GM23338 (cell line): ENCODE data around the gene TNFSF9. TPM values are rescaled to one million over a fixed set of nuclear protein-coding genes. Genes with fewer than 3 reads are reported as not detected.
"Not testable (repeated sequence)": the region's sequence is repeated elsewhere in the genome, so short reads cannot be mapped to it uniquely, and the experiment has no call there.

Experiments
- ATAC-seq: fragments of 200-7000 bp; cut with Tn5 transposase; 3 replicates; pipeline ENCODE4 v1.9.1; 2020
- DNase-seq: peaks from one replicate; pipeline ENCODE4 v3.0.0-alpha.2; 2015; ENCODE audit warnings: low spot score
- H2AFZ ChIP-seq: fragments of 200-600 bp; sonication (generic); 2 replicates; pipeline ENCODE4 v1.8.0; 2016; ENCODE audit warnings: antibody characterized with exemption, mild to moderate bottlenecking, moderate library complexity
- H3F3A ChIP-seq: fragments of 200-600 bp; sonication (generic); replicated peaks from 2 replicates; pipeline ENCODE4 v1.8.0; 2017; ENCODE audit warnings: antibody characterized with exemption, mixed run types, low read depth
- H3K27ac ChIP-seq: fragments of 200-600 bp; sonication (generic); 2 replicates; pipeline ENCODE4 v1.6.1; 2016; ENCODE audit warnings: low read depth
- H3K27me3 ChIP-seq: fragments of 200-600 bp; sonication (generic); 2 replicates; pipeline ENCODE4 v1.8.0; 2016; ENCODE audit warnings: mild to moderate bottlenecking, mixed run types, moderate library complexity; ENCODE audit not compliant: insufficient read depth
- H3K36me3 ChIP-seq: fragments of 200-600 bp; sonication (generic); 2 replicates; pipeline ENCODE4 v1.8.0; 2016; ENCODE audit warnings: mild to moderate bottlenecking; ENCODE audit not compliant: insufficient read depth
- H3K4me1 ChIP-seq: fragments of 200-600 bp; sonication (generic); 2 replicates; pipeline ENCODE4 v1.8.0; 2016; ENCODE audit warnings: mild to moderate bottlenecking, moderate library complexity; ENCODE audit not compliant: insufficient read depth
- H3K4me2 ChIP-seq: fragments of 200-600 bp; sonication (generic); 2 replicates; pipeline ENCODE4 v1.7.1; 2017; ENCODE audit warnings: mixed run types
- H3K4me3 ChIP-seq: fragments of 200-600 bp; sonication (generic); 2 replicates; pipeline ENCODE4 v1.6.1; 2016; ENCODE audit warnings: mixed run types
- H3K79me2 ChIP-seq: fragments of 200-600 bp; sonication (generic); replicated peaks from 2 replicates; pipeline ENCODE4 v1.8.0; 2017; ENCODE audit warnings: mild to moderate bottlenecking; ENCODE audit not compliant: insufficient read depth
- H3K9me2 ChIP-seq: fragments of 200-600 bp; sonication (generic); 2 replicates; pipeline ENCODE4 v1.8.0; 2017; ENCODE audit not compliant: insufficient read depth
- H4K20me1 ChIP-seq: fragments of 200-600 bp; sonication (generic); replicated peaks from 2 replicates; pipeline ENCODE4 v1.8.0; 2017; ENCODE audit warnings: mild to moderate bottlenecking; ENCODE audit not compliant: insufficient read depth
- H3K27ac Mint-ChIP-seq: 2 replicates; pipeline ENCODE4 v1.8.0; 2020; ENCODE audit warnings: inconsistent platforms, mild to moderate bottlenecking, moderate library complexity, mixed read lengths
- H3K27me3 Mint-ChIP-seq: 3 replicates; pipeline ENCODE4 v1.8.0; 2022; ENCODE audit warnings: low read depth, mild to moderate bottlenecking, moderate library complexity, mixed read lengths, inconsistent platforms; ENCODE audit not compliant: insufficient read depth, poor library complexity
- H3K36me3 Mint-ChIP-seq: 3 replicates; pipeline ENCODE4 v1.8.0; 2021; ENCODE audit warnings: low read depth, mild to moderate bottlenecking, inconsistent platforms, moderate library complexity, mixed read lengths
- H3K4me1 Mint-ChIP-seq: 3 replicates; pipeline ENCODE4 v1.8.0; 2020; ENCODE audit warnings: mild to moderate bottlenecking, inconsistent platforms, mixed read lengths
- H3K4me3 Mint-ChIP-seq: 3 replicates; pipeline ENCODE4 v1.8.0; 2021; ENCODE audit warnings: moderate library complexity, mild to moderate bottlenecking, inconsistent platforms, mixed read lengths
- H3K9me3 Mint-ChIP-seq: 3 replicates; pipeline ENCODE4 v1.8.0; 2020; ENCODE audit warnings: moderate library complexity, mild to moderate bottlenecking, inconsistent platforms, mixed read lengths
- CREB1 ChIP-seq: fragments of 250-450 bp; sonication (Bioruptor Pico); IDR thresholded peaks from 2 replicates; pipeline ENCODE4 v1.5.0; 2020; ENCODE audit warnings: low read depth, mild to moderate bottlenecking, moderate library complexity
- EZH2phosphoT487 ChIP-seq: fragments of 200-600 bp; sonication (generic); IDR thresholded peaks from one replicate; pipeline ENCODE4 v1.8.1; 2018; ENCODE audit warnings: antibody characterized with exemption; ENCODE audit not compliant: unreplicated experiment
- JUNB ChIP-seq: IDR thresholded peaks from one replicate; pipeline ENCODE4 v1.6.1; 2016; ENCODE audit warnings: antibody characterized with exemption; ENCODE audit not compliant: unreplicated experiment
- REST ChIP-seq: IDR thresholded peaks from one replicate; pipeline ENCODE4 v1.6.1; 2018; ENCODE audit warnings: antibody characterized with exemption; ENCODE audit not compliant: unreplicated experiment
- polyA plus RNA-seq: library from polyadenylated mRNA; unstranded; fragments of >200 nt; fragmentation: Nextera tagmentation; extraction: Ambion mirVana; gene quantifications from 2 replicates; pipeline ENCODE4 v1.2.1, GENCODE V29; 2016
- total RNA-seq: library from RNA; depleted of rRNA; stranded (reverse); fragments of >200 nt; shearing (Covaris generic); gene quantifications from 2 replicates; pipeline ENCODE4 v1.2.3, GENCODE V29; 2014
- TF ChIP-seq, protein P1 (sequence below), 2 experiments: fragments of 200-600 bp in 1 of 2; sonication (generic) in 1 of 2; conservative IDR thresholded peaks; 2 replicates each; pipeline versions ENCODE4 v1.5.1 to v1.6.1; 2016 to 2017; ENCODE audit warnings: antibody characterized with exemption in 2 of 2, low read depth in 2 of 2, mild to moderate bottlenecking in 2 of 2, moderate library complexity in 1 of 2

The TNFSF9 gene
- total and polyA plus RNA-seq, 2 experiments from 2014 or later = 2.6 to 9.1 TPM

DNA sequence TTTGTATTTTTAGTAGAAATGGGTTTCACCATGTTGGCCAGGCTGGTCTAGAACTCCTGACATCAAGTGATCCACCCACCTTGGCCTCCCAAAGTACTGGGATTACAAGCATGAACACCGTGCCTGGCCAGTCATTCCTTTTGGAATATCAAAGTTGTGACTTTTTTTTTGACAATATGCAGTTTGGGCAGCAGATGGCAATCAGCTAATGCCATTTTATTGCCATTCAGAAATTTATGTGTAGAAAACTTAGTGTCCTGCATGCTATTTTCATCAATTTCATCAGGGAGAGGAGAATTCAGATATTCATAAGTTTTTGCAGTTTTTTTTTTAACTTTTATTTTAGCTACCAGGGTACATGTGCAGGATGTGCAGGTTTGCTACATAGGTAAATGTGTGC, 31.6 kb downstream of the TNFSF9 start:
- not testable (repeated sequence) for H3K4me3 ChIP-seq, H3K36me3 ChIP-seq, H3K27me3 ChIP-seq, H2AFZ ChIP-seq, H3K4me3 Mint-ChIP-seq, H3K27ac Mint-ChIP-seq, H4K20me1 ChIP-seq, H3K9me2 ChIP-seq, H3F3A ChIP-seq, H3K79me2 ChIP-seq, H3K27ac ChIP-seq, H3K27me3 Mint-ChIP-seq, ATAC-seq, H3K4me1 ChIP-seq, H3K4me2 ChIP-seq, H3K4me1 Mint-ChIP-seq, DNase-seq
- Mint-ChIP-seq H3K36me3 (peaks cover 24% of the 10 kb centered on the region), H3K9me3 (peaks cover 85% of the 10 kb centered on the region)

DNA sequence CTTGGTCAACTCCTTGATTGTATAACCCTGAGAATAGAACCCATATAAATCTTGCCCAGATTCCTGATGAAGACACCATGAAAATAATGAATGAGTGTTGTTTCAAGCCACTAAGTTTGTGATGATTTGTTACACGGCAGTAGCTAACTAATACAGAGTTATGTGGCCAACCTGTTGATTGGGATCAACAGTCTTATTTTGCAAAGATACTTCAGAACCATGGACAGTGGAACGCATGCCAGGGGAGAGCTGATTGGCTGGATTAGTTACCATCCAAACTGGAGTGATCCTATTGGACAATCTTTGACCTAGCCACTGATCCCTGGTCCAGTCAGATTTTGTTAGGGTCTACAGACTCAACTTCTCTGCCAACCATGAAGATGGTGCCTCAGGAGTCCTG, 33.6 kb downstream of the TNFSF9 start:
- DNase-seq = peak; percentile 44
- Mint-ChIP-seq H3K4me1 (no peaks in the 10 kb centered on the region), H3K27me3 (peaks cover 2% of the 10 kb centered on the region), H3K9me3 (peaks cover 91% of the 10 kb centered on the region), H3K4me3 (no peak overlapping the region), H3K27ac (no peak overlapping the region), H3K36me3 (peaks cover 24% of the 10 kb centered on the region)
- Histone ChIP-seq H3K9me2 (no peaks in the 10 kb centered on the region), H3K4me1 (no peaks in the 10 kb centered on the region), H3F3A (no peaks in the 10 kb centered on the region), H3K79me2 (no peaks in the 10 kb centered on the region), H2AFZ (no peak overlapping the region), H4K20me1 (no peaks in the 10 kb centered on the region), H3K4me2 (no peak overlapping the region), H3K27ac (no peak overlapping the region), H3K27me3 (no peaks in the 10 kb centered on the region), H3K4me3 (no peak overlapping the region), H3K36me3 (no peaks in the 10 kb centered on the region; the same call in 1 of the 2 replicates)
- ATAC-seq = no peak
- no peak for TF ChIP-seq EZH2phosphoT487
- no peak for TF ChIP-seq JUNB
- TF ChIP-seq, protein P1, sequence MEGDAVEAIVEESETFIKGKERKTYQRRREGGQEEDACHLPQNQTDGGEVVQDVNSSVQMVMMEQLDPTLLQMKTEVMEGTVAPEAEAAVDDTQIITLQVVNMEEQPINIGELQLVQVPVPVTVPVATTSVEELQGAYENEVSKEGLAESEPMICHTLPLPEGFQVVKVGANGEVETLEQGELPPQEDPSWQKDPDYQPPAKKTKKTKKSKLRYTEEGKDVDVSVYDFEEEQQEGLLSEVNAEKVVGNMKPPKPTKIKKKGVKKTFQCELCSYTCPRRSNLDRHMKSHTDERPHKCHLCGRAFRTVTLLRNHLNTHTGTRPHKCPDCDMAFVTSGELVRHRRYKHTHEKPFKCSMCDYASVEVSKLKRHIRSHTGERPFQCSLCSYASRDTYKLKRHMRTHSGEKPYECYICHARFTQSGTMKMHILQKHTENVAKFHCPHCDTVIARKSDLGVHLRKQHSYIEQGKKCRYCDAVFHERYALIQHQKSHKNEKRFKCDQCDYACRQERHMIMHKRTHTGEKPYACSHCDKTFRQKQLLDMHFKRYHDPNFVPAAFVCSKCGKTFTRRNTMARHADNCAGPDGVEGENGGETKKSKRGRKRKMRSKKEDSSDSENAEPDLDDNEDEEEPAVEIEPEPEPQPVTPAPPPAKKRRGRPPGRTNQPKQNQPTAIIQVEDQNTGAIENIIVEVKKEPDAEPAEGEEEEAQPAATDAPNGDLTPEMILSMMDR (conservative IDR thresholded peaks at IDR 0.05; ENCODE audit: low read depth in 2 of 2) = no peak
- TF ChIP-seq REST = peak; percentile 74
- no peak for TF ChIP-seq CREB1

GRCh38 chr19:6566727-6567126, 35.9 kb downstream of the TNFSF9 start:
- H3K36me3 ChIP-seq, H4K20me1 ChIP-seq, H3K4me2 ChIP-seq, ATAC-seq, H3K4me3 ChIP-seq, H3F3A ChIP-seq, H3K27ac Mint-ChIP-seq, H3K27ac ChIP-seq, H3K4me3 Mint-ChIP-seq, DNase-seq, H3K4me1 Mint-ChIP-seq, H3K27me3 ChIP-seq, H2AFZ ChIP-seq, H3K4me1 ChIP-seq, H3K27me3 Mint-ChIP-seq, H3K9me2 ChIP-seq, H3K79me2 ChIP-seq: not testable (repeated sequence)
- Mint-ChIP-seq H3K36me3 (peaks cover 27% of the 10 kb centered on the region), H3K9me3 (peaks cover 95% of the 10 kb centered on the region)
